HG03432 (cell line): ENCODE measurements around the gene CHRNA3.
"Not testable (repeated sequence)": the region's sequence is repeated elsewhere in the genome, so short reads cannot be mapped to it uniquely, and the experiment has no call there.

ENCODE experiments used
- ATAC-seq: cut with Tn5 transposase; IDR thresholded peaks from one replicate; pipeline ENCODE4 v1.9.1; 2021; ENCODE audit warnings: mild to moderate bottlenecking, moderate library complexity; ENCODE audit not compliant: unreplicated experiment

Gene CHRNA3

GRCh38 chr15:78618064-78618463 is 2.7 kb downstream of the CHRNA3 start:
- no peak for ATAC-seq

GRCh38 chr15:78617516-78617915 is 3.3 kb downstream of the CHRNA3 start:
- no peak for ATAC-seq

DNA sequence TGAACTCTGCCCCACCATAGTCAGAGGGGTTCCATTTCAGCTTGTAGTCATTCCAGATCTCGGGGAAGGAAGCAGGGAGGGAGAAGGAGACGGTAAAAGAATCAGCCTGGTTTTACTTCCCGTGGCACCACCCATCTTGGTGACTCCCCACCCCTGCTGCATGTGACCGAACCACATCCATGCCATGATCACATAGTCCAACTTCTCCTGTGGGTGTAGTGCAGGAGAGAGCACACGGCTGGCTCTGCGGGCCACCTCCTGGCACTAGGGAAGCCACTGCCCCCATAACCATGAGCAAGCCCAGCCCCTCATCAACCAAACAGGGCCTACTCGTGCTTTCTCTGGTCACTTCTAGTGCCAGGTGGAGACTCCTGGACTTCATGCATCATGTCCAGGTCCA is 3.7 kb downstream of the CHRNA3 start:
- no peak for ATAC-seq

- no peak for ATAC-seq
Measured at GRCh38 chr15:78616506-78616905, 4.3 kb downstream of the CHRNA3 start.

- ATAC-seq, result no peak
Measured at GRCh38 chr15:78615151-78615589, 5.6 kb downstream of the CHRNA3 start.

DNA sequence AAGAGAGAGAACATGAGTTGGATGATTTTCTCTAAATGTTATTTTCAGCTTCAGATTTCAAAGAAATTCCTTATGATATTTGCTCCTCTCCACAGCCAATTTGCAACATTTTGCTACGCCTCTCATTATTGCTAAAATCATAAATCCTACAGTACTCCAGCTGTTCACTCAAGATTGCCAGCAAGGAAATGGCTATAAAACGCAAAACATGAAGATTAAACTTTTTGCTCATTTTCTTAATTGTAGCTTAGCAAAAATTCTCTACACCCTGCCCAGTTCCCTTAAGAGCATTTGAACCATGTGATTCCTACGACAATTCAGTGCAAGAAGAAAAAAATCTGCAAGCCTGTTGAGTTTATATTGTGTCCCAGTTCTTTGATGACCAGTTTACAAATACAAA is 6.8 kb downstream of the CHRNA3 start:
- no peak for ATAC-seq

DNA sequence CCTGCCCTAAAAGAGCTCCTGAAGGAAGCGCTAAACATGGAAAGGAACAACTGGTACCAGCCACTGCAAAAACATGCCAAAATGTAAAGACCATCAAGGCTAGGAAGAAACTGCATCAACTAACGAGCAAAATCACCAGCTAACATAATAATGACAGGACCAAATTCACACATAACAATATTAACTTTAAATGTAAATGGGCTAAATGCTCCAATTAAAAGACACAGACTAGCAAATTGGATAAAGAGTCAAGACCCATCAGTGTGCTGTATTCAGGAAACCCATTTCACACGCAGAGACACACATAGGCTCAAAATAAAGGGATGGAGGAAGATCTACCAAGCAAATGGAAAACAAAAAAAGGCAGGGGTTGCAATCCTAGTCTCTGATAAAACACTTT is 11.2 kb downstream of the CHRNA3 start:
- not testable (repeated sequence) for ATAC-seq

DNA sequence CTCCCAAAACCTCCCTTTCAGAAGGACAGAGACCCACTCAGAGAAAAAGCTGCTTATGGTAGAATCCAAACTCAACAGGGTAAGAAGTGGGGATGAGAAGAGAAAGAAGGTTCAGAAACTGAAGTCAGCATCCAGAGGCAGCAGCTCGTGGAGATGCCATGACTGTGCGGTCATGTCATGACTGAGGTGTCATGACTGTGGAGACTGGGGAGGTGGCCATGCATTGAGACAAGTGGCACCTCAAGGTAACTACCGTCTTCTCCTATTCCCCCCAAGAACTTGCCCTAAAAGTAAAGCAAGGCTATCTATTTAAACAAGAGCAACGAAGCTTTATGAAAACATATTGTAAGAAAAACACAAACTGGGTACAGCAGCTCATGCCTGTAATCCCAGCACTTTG is 15.1 kb downstream of the CHRNA3 start:
- ATAC-seq, result no peak

DNA sequence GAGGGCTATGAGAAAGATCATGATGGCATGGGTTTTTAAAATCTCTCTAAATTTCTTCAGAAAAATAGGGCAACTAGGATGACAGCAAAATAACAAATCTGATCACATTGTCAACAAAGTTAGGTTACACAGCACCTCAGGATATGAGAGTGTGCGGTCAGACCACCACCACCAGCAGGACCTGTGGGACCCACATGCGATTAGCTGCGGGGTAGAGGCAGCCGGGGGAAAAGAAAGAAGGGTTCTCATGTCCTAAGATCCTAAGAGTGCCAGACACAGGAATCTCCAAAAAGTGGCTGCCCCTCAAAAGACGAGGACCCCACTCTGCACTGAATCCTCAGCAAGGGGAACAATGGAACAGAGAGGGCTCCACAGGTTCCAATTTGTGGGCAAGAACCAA is 15.6 kb downstream of the CHRNA3 start:
- no peak for ATAC-seq

- ATAC-seq, result no peak
Measured at GRCh38 chr15:78604420-78604819, 16.4 kb downstream of the CHRNA3 start.

- no peak for ATAC-seq
Measured at GRCh38 chr15:78603467-78603866, 17.3 kb downstream of the CHRNA3 start.

GRCh38 chr15:78599189-78599588 is 21.6 kb downstream of the CHRNA3 start:
- no peak for ATAC-seq

DNA sequence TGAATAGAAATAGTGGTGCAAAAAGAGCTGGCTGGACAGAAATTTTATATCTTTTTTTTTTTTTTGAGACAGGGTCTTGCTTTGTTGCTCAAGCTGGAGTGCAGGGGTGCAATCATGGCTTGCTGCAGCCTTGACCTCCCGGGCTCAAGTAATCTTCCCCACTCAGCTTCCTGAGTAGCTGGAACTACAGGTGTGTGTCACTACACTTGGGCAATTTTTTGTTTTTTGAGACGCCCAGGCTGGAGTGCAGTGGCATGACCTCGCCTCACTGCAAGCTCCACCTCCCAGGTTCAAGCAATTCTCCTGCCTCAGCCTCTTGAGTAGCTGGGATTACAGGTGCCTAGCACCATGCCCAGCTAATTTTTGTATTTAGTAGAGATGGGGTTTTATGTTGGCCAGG is 22.4 kb downstream of the CHRNA3 start:
- no peak for ATAC-seq

GRCh38 chr15:78597583-78597982 is 23.2 kb downstream of the CHRNA3 start:
- no peak for ATAC-seq

DNA sequence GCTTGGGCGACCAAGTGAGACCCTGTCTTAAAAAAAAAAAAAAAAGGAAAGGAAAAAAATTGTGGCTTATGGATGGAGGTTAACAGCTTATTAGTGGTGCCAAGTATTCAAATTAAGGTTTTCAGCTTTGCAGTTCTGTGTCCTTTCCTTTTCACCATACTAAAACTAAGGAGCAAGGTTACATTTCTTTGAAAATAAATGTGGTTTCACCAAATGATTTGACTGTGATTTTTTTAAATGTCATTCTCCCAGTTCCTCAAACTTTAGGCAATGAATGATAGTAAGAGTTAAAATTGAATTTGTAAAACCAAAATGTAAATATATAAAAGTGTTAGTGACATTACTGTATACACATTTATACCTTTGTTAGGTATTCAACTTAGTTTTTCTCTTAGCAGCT is 45.9 kb downstream of the CHRNA3 start:
- ATAC-seq, result no peak

DNA sequence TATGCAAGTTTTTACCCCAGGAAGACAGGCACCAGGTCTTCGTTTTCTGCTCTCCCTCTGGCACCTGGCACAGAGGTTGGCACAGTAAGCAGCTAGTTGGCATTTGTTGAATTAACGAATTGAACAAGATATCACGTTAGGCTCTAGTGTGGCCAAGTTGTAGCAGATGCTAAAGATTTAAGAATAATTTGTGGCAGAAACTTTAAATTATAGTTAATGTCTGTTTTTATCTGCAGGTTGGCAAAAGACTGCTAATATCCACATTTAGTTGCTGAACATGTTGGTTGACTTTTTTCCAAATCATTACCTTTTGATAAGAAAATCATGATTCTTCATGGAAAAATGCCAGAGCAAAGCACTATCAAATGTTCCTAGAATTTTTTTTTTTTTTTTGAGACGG is 47.4 kb downstream of the CHRNA3 start:
- ATAC-seq, result no peak

DNA sequence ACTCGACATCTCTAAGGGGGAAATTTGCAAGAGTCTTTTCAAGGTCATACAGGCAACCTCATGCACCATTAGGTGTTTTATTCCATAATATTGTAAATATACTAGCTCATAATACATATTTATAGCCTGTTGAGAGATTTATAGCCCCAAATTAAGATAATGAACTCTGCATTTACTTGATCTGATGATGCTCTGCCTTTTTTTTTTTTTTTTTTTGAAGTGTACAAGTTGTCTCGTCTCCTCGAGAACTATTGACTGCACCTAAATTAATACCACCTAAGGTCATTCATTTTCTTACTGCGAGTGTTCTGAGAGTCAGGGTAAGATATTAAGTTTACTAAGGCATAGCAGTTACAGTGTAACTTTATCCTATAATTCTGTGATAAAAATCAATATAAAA is 49.4 kb downstream of the CHRNA3 start:
- no peak for ATAC-seq

DNA sequence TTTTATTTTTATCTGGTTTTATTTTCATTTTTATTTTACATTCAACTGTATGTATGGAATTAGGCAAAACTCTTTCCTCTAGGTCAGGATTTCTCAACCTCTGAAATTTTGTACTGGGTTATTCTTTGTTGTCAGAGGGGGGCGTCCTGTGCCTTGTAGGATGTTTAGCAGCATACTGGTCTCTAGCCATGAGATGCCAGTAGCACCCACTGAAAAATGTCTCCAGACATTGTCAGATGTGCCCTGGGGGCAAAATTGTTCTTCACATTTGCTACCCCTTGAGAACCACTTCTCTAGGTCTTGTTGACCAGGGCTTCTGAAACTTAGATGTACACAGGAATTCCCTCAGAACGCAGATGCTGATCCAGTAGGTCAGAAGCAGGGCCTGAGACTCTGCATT is 50.1 kb downstream of the CHRNA3 start:
- no peak for ATAC-seq

DNA sequence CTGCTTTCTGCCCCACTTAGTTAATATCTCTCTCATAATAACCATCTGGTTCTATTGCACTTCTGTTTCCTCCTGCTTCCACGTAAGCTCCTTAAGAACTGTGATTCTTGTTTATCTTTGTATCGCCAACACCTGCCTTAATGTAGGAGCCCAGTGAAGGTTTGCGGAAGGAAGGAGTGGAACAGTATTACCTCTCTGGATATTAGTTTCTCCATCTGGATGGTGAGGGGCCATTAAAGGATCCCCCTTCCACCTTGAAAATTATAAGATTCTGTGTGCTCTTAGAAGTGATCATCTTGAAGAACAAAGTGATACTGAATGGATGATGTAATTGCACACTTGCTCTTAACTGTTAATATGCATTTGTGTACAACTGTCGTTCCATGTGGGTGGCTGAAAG is 53.3 kb downstream of the CHRNA3 start:
- ATAC-seq, result no peak

DNA sequence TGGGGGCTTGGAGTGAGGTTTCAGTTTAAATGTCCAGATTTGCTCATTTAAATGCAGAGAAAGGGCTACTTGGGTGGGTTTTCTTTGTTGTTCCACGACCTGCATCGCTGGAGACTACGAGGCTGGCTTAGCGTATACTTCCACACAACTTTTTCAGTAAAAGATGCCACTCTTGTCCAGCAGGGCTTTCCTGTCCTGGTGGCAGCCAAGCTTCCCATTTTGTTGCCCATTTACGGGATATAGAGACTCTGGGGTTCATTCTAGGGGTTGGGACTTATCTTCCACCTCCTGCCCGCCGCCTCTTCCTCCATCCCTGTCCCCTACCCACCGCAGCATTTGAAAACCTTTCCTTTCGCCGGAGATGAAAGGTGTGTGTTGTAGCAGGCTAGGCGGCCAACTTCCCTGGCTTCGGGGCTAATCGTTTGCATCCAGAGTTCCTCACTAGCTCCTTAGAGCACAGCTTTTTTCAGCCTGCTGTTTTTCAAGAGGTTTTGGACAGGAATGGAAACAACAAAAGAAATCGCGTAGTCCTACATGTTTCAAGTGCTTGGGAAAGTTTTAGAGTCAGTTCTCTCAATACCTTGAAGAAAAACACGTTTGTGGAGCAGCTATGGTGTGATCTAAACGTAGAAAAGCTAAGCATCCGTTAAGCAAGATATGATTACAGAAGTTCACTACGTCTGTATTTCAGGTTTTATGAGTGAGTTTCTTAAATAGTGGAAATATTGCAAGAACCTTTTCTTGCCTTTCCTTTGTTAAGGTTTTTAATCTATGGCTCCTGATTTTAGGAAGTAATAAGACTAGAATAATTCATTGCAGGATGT is 54.6 kb downstream of the CHRNA3 start:
- ATAC-seq, result peak; percentile 16

DNA sequence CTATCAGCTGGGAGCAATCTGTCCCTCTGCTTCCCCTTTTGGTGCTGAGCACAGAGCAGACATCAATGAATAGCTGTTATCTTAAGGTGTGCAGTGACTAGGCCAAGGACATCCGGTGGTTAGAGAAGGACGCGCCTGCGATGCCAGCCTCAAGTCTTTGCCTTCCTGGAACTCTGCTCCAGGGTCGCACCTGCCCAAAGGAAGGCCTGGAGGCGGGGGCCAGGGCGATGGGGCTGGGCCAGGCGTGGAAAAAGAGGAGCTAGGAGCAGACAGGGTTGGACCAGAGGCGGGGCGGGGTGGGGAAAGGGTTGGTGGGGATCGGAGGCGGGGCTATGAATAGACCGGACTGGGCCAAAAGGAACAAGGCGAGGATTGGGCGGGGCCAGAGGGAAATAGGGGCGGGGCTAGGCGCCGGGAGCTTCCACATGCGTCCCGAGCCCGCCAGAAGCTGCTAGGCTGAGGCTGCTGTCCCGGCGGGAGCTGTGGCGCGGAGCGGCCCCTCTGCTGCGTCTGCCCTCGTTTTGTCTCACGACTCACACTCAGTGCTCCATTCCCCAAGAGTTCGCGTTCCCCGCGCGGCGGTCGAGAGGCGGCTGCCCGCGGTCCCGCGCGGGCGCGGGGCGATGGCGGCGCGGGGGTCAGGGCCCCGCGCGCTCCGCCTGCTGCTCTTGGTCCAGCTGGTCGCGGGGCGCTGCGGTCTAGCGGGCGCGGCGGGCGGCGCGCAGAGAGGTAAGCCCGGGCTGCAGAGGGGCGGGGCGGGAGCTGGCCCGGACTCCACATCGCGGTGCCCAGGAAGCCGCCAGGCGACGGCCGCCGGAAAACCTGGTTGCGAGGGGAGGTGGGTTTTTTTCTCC is 55.5 kb downstream of the CHRNA3 start, which contains the start of gene CHRNA5:
CHRNA5 (plus strand) TSS at position 424 of the 854 bp plus-strand sequence; CDS start at position 624, 200 bp downstream.
- ATAC-seq, result peak; percentile 85

DNA sequence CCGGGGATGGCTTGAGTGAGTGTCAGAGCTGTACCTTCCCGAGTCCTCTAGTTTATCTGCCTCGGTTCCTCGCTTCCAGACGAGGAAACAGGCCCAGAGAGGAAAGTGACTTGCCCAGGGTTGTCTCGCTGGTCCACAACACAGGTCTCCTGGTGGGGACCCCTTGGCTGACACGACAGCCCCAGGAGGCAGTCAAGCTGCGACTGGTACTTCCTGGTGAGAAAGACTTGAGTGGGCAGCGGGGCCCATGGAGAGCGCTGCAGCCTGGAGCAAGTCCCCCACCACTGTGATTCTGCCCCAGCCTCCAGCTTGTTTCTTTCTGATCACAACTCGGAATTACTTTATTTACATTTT is 56.1 kb downstream of the CHRNA3 start:
- peak; percentile 20 for ATAC-seq
